HEK293 (cell line): Measurements from ENCODE around the gene CTR9.

Experiments used
- HOXD13 ChIP-seq: sonication (generic); formaldehyde crosslinking; IDR thresholded peaks from 2 replicates; pipeline ENCODE4 v1.8.0; 2022; ENCODE audit warnings: missing genetic modification reagents, borderline replicate concordance
- ZNF248 ChIP-seq: fragments of 450-650 bp; formaldehyde crosslinking; IDR thresholded peaks from 2 replicates; pipeline ENCODE4 v1.5.1; 2017; ENCODE audit warnings: missing biosample characterization, missing genetic modification characterization
- ZNF549 ChIP-seq: fragments of 450-650 bp; IDR thresholded peaks from 2 replicates; pipeline ENCODE4 v1.5.1; 2018; ENCODE audit warnings: missing biosample characterization, missing genetic modification characterization, mild to moderate bottlenecking, inconsistent platforms, moderate library complexity
- ZNF768 ChIP-seq: fragments of 450-650 bp; formaldehyde crosslinking; IDR thresholded peaks from 2 replicates; pipeline ENCODE4 v1.5.1; 2018; ENCODE audit warnings: missing biosample characterization, mild to moderate bottlenecking, missing genetic modification characterization
- ZSCAN16 ChIP-seq: fragments of 450-650 bp; formaldehyde crosslinking; IDR thresholded peaks from 2 replicates; pipeline ENCODE4 v1.5.1; 2016; ENCODE audit warnings: missing biosample characterization, missing genetic modification characterization
- TF ChIP-seq, protein P1 (sequence below): fragments of 450-650 bp; formaldehyde crosslinking; IDR thresholded peaks from 2 replicates; pipeline ENCODE4 v1.5.1; 2016; ENCODE audit warnings: missing biosample characterization, missing genetic modification characterization

DNA sequence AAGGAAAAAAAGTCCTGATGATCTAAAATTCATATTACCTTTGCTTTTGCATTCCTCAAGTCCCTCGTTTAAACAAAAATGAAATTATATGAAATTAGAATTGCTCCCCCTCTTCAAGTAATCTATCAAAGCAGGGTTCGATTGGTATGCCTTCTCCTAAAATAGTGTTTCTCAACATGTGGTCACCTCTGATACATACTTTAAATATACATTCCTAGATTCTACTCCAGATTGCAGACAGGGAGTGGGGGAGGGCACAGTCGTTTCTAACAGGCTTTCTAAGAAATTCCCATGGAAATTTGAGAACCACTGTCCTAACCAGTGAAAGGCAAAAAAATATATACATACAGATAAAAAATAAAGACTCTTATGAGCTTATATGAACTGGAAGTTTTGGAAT lies 34.9 kb upstream of the CTR9 start:
- TF ChIP-seq, protein P1, sequence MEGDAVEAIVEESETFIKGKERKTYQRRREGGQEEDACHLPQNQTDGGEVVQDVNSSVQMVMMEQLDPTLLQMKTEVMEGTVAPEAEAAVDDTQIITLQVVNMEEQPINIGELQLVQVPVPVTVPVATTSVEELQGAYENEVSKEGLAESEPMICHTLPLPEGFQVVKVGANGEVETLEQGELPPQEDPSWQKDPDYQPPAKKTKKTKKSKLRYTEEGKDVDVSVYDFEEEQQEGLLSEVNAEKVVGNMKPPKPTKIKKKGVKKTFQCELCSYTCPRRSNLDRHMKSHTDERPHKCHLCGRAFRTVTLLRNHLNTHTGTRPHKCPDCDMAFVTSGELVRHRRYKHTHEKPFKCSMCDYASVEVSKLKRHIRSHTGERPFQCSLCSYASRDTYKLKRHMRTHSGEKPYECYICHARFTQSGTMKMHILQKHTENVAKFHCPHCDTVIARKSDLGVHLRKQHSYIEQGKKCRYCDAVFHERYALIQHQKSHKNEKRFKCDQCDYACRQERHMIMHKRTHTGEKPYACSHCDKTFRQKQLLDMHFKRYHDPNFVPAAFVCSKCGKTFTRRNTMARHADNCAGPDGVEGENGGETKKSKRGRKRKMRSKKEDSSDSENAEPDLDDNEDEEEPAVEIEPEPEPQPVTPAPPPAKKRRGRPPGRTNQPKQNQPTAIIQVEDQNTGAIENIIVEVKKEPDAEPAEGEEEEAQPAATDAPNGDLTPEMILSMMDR = no peak
- TF ChIP-seq ZNF248 (no peak), ZSCAN16 (tag by site-specific recombination) (no peak), ZNF549 (tag by site-specific recombination) (no peak), ZNF768 (tag by site-specific recombination) (no peak), HOXD13 (CRISPR knock-in tag) (no peak)
